ELF-1 (cell line): ENCODE measurements around the gene ADM.

Experiments used
- DNase-seq: peaks from one replicate; pipeline ENCODE4 v3.0.0-alpha.2; 2016; ENCODE audit warnings: low read depth, low spot score

Gene ADM

DNA sequence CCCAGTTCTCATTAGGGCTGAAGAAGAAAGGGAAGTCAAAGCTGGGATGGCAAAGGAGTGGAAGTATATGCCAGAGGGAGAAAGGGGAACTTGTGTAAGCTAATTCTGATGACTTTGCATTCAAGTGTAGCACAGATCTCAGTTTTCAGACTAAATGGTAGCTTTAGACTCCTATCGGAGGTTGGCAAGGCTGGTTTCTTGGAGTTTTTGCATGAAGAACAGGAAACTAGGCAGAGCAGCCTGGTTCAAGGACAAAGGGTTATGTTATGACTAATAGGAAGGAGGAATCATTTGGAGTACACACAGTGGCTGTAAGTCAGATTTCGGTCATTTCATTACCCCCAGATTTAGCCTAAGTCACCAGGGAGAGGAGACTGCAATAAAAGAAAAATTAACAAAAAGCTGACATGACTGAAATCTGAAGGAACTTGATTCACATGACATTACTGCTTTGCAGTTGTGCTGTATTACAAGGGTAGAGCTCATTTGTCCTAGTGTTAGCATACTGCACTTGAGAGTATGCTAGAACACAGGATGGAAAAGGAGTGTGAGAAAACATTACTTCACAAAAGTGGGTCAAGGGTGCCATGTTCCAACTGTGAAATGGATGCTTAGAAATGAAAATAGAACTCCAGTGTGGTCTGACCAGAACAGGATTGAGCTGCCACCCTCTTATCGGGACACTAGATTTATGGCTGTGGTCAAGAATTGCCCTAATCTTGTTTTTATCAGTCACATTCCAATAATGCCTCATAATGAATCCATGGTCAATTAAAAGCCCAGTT, 23.6 kb downstream of the ADM start:
- no peak for DNase-seq

DNA sequence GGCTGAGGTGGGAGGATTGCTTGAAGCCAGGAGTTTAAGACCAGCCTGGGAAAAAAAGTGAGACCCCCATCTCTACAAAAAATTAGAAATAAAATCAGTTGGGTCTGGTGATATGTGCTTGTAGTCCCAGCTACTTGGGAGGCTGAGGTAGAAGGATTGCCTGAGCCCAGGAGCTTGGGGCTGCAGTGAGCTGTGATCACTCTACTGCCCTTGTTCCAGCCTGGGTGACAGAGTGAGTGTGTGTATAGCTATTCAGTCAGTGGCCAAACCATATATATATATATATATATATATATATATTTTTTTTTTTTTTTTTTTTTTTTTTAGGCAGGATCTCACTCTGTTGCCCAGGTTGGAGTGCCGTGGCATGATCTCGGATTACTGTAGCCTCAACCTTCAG, 24.5 kb downstream of the ADM start:
- no peak for DNase-seq

DNA sequence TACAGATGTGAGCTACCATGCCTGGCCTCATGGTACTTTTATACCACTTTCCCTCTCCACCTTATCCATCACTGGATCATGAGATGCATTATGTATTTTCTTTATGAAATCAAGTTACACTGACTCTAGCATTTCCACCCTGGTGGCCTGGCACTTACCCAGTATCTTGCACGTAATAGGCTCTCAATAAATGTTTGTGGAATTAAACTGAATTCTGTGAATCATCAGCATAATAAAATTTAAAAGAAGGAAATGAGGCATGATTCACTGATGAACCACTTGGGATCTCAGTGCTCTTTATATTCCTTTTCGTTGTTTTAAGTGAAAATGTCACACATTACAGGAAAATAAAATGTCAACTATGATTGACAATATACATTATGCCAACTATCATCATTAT, 25.1 kb downstream of the ADM start:
- no peak for DNase-seq

DNA sequence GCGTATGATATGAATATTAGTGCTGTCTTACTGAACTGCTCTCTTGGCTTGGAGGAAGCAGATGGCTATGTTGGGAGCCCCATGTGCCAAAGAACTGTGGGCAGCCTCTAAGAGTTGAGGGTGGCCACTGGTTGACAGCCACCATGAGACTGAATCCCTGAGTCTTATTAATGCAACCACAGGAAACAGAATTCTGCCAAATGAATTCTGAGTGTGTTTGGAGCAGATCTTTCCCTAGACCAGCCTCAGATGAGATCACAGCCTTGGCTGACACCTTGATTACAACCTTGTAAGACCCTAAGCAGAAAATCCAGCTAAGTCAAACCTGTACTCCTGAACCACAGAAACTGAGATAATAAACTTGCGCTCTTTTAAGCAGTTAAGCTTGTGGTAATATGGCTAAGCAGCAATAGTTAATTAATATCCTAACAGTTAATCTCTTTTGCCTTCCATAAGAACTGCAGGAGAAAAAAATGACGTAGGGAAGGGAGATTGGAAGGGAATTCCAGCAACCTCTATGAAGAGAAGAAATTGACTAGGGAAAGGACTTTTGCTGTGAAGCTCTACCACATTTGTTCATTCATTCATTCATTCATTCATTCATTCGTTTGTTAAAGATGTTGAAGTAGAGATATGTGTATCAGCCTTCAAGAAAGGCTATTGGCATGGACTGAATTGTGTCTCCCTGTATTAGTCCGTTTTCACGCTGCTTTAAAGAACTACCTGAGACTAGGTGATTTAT, 26.8 kb downstream of the ADM start:
- no peak for DNase-seq

DNA sequence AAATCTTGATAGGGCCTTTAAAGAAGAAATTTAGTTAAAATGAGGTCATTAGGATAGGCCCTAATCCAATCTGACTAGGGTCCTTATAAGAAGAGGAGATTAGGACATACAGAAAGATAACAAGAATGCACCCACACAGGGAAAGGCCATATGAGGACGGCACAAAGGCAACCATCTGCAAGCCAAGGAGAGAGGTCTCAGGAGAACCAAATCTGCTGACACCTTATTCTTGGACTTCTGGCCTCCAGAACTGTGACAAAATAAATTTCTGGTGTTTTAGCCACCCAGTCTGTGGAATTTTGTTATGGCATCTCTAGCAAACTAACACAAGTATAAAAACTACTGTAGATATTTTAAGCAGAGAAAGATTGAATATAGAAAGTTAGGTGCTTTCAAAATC, 28.6 kb downstream of the ADM start:
- no peak for DNase-seq

DNA sequence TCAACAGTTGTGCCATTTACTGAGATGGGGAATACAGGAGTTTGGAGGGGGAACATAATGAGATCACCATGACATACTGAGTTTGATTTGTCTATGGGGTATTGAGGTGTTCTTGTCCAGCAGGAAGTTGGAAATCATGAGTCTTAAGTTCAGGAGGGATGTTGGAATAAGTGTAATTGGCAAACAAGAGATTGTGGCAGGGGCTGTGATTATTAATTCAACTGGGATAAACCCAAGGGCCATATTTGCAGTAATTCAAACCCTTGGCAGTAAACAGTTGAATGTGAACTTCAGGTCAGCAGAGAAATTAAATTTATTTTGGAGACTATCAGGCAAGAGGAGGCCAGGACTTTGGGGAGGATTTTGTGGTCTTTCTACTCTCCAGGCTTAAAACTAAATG, 33.4 kb downstream of the ADM start:
- DNase-seq, result no peak

DNA sequence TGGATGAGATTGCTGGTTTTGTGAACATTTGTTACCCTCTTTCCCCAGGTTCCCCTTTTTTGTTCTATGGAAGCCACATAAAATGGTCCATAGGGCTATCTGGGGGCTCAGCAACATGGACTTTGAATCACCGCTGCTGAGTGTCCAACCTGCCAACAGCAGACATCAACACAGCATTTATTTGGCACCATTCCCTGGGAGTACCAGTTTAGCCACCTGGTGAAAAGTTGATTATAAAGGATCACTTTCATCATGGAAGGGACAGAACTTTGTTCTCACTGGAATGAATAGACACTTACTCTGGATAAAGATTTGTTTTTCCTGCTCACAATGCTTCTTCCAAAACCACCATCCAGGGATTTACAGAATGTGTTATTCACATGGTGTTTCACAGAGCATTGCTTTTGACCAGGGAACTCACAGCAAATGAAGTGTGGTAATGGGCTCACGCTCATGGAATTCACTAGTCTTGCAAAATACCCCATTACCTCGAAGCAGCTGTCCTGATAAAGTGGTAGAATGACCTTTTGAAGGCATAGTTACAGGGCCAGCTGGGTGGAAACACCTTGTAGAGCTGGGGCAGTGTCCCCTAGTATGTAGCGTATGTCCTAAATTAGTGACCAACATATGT, 43.9 kb downstream of the ADM start:
- DNase-seq, result no peak

DNA sequence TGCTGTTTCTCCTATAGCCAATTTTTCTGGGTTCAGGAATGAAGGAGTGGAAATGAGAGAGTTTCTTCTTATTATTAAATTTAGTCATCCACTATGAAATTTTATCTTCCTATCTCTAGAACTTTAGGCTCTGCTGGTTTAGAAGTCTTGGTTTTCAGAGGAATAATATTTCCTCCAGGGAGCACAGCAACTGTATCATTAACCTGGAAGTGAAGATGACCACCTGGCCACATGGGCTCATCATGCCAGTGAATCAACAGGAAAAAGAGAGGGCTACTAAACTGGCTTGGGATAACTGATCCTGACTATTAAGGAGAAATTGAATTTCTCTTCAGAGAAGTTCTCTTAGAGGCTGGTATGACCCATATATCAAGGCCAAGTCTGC, 44.4 kb downstream of the ADM start:
- DNase-seq, result no peak

DNA sequence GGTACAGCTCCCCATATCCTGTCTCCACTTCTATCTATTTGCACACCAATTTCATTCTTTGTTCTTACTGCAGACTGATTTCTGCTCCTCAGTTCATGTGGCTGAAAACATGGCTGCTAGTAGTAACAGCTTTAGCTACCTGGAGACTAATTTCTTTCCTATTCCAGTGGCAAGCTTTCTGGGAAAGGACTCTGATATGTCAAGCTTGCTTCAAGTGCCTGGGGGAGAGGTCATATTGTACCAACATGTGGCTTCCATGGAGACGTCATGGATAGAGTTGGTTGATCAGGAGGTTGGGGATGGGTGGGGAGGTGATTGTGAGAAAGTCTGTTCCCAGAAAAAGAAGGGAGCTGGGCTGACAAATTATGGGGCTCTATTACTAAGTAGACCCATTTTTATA, 44.9 kb downstream of the ADM start:
- DNase-seq, result no peak

DNA sequence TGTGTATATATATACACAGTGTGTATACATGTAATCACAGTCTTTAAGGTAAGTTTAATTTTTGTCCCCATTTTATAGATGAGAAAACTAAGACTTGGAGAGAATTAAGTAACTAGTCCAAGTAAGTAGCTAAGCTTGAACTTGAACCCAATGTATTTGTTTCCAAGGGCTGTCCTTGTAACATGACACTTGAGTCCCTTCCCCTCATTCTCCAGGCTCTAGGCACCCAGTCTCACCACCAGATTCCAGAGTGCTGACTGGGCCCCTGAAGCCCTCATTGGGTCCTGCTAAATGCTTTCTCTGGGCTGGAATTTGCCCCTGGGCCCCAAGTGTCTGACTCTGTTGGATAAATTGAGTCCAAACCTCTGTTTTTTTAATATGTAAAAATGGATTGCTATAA, 45.5 kb downstream of the ADM start:
- DNase-seq, result peak; percentile 90

DNA sequence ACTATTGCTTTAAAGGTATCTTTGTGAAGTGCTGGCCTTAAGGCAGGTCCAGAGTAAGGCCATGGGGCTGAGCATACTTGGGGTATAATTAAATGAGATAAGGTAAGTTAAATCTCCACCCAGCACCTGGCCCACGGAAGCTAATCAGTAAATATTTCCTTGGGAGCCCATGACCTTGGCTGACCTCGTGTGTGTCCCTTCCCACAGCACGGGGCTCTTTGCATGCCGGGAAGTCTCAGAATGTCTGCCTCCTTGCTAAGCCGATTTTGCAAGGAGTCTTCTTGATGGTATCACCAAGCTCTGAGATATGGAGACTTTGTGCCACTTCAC, 46.5 kb downstream of the ADM start:
- no peak for DNase-seq

DNA sequence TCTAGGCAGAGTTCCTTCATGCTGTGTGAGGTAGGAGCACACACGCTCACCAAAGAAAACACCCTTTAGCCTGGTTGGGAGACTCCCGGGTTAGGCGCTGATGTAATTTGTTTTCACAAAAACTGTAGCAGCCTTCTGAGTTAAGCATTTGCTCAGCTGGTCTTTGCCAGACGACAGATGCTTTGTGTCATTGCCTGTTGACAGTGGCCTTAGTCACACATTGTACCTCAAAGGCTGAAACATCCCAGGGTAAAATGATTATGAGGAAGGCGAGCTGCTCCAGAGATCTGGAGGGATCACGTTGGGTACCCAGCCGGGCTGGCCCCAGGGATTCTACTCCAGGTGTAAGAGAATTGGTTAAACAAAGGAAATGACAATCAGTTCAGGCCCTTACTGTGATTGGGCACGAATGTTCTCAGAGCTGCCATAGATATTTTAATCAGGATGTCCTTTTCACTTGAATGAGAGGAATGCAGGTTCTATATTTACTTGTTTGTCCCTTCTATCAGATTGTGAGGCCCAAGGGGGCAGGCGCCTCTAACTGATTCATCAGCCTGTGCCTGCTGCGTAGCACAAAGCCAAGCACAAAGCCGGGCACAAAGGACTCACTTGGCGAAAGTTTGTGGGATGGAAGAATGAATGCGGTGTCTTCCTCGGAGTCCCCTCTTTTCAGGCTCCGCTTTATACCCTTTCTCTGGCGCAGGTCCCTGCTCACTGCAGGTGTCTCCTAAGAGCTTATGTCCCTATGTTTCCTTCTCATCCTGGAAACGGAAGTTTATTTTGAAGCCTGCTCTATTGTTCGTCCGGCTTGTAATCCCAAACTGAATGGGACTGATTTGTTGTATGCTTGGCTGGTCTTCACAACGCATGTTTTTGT, 47.1 kb downstream of the ADM start:
- DNase-seq, result peak; percentile 90

DNA sequence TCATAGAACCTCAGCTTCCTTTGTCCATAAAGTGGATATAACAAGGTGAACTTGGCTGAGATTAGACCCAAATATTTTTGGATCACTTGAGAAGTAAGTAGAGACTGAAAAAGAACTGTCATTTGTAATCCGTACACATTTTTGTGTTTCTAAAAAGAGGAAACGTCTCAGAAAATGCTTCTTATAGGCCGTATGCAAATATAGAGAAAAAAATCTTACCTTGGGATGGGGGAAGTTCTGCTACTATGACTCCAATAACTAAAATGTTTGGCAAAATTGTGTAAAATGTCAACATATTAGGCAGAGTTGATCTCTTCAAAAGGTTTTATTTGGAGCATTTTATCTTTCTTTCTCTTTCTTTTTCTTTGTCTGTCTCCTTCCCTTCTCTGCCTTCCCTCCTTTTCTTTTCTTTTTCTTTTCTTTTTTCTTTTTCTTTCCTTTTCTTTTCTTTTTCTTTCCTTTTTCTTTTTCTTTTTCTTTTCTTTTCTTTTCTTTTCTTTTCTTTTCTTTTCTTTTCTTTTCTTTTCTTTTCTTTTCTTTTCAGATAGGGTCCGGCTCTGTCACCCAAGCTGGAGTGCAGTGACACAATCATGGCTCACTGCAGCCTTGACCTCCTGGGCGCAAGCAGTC, 48.2 kb downstream of the ADM start:
- DNase-seq, result no peak

DNA sequence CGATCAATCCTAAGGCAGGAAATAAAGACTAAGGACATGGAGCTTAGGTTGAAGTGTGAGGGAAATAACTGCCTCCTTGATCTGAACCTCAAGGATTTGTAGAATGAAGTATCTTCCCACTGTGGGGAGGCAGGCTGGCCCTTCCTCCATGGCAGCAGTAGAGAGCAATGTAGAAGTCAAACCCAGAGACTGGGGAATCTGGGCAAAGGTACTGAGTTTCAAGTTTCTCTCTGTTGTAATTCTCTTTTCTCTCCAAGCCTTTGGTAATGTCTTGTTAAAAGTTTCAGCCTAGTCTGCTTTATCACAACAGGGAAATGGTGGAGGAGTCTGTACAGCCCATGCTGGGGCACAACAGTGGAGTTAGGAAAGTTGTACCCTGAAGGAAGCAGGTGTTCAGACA, 49.5 kb downstream of the ADM start:
- DNase-seq, result no peak

DNA sequence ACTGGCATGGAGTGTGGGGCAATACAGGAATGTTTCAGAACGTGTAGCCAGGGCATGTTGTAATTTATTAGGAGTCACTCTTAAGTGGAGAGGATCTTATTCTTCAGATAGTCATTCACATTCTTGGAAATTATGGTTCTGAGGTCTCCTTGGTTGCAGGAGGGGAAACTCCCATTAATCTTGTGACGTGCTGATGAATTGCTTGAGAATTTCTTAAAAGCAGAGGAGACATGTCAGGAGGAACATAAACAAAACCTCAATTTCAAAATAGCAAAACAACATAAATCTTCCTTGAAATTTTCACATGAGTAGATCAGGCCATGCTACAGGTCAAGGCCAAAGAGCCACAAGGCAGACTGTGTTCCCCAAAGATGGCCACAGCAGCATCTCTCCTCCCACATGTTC, 50.4 kb downstream of the ADM start:
- no peak for DNase-seq

DNA sequence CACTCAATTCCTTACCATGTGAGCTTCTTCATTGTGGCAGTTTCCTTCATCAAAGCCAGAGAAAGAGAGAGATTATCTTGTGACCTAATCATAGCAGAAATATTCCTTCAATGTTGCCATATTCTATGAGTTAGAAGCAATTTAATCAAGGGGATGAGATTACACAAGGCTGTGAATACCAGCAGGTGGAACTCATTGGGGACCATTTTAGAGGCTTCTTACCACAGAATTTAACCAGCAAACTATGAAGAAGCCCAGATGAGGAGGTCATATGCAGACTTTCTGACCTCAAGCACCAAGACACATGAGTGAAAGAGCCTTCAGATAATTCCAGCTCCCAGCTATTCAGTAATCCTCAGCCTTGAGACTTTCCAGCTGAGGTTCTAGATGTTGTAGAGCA, 51.3 kb downstream of the ADM start:
- DNase-seq, result no peak
